A673 (cell line): ENCODE data around the gene ARCN1.
"Not testable (repeated sequence)": the region's sequence is repeated elsewhere in the genome, so short reads cannot be mapped to it uniquely, and the experiment has no call there.

Experiments used
- EZH2 ChIP-seq: fragments of 200-600 bp; sonication (generic); IDR thresholded peaks from 2 replicates; pipeline ENCODE4 v1.6.1; 2017; ENCODE audit warnings: borderline replicate concordance, low read depth, mild to moderate bottlenecking, mixed read lengths, antibody characterized with exemption, low read length; ENCODE audit not compliant: poor library complexity, severe bottlenecking
- TF ChIP-seq, protein P1 (sequence below): fragments of 300-800, 200-600 bp; sonication (generic); conservative IDR thresholded peaks from 2 replicates; pipeline ENCODE4 v1.5.1; 2017; ENCODE audit warnings: low read depth, mild to moderate bottlenecking, antibody characterized with exemption, low read length, moderate library complexity, mixed read lengths

GRCh38 chr11:118611433-118611795 lies 39.2 kb downstream of the ARCN1 start:
- TF ChIP-seq EZH2, result not testable (repeated sequence)
- TF ChIP-seq, protein P1, sequence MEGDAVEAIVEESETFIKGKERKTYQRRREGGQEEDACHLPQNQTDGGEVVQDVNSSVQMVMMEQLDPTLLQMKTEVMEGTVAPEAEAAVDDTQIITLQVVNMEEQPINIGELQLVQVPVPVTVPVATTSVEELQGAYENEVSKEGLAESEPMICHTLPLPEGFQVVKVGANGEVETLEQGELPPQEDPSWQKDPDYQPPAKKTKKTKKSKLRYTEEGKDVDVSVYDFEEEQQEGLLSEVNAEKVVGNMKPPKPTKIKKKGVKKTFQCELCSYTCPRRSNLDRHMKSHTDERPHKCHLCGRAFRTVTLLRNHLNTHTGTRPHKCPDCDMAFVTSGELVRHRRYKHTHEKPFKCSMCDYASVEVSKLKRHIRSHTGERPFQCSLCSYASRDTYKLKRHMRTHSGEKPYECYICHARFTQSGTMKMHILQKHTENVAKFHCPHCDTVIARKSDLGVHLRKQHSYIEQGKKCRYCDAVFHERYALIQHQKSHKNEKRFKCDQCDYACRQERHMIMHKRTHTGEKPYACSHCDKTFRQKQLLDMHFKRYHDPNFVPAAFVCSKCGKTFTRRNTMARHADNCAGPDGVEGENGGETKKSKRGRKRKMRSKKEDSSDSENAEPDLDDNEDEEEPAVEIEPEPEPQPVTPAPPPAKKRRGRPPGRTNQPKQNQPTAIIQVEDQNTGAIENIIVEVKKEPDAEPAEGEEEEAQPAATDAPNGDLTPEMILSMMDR, result not testable (repeated sequence)
